Fibroblast of lung (primary cell): Measurements from ENCODE around the gene PRPF31. TPM values are rescaled to one million over a fixed set of nuclear protein-coding genes. Genes with fewer than 3 reads are reported as not detected.

ENCODE experiments used
- DNase-seq, 2 donors: peaks; one replicate each; pipeline versions ENCODE4 v3.0.0 to v3.0.0-alpha.2; 2010; ENCODE audit warnings: low read depth in 2 of 2
- H2AFZ ChIP-seq: 2 replicates; pipeline ENCODE4 v1.5.1; 2012; ENCODE audit warnings: low read length, control low read depth, inconsistent platforms
- H3K27ac ChIP-seq: 2 replicates; pipeline ENCODE4 v1.5.1; 2011; ENCODE audit warnings: low read length, control low read depth; ENCODE audit not compliant: insufficient read depth
- H3K27me3 ChIP-seq: 2 replicates; pipeline ENCODE4 v1.5.1; 2011; ENCODE audit warnings: mild to moderate bottlenecking, low read length; ENCODE audit not compliant: control insufficient read depth, insufficient read depth
- H3K36me3 ChIP-seq: 2 replicates; pipeline ENCODE4 v1.5.1; 2011; ENCODE audit warnings: low read length; ENCODE audit not compliant: control insufficient read depth, insufficient read depth
- H3K4me1 ChIP-seq: 2 replicates; pipeline ENCODE4 v1.5.1; 2011; ENCODE audit warnings: low read length; ENCODE audit not compliant: control insufficient read depth, insufficient read depth; ENCODE audit errors: extremely low read depth
- H3K4me2 ChIP-seq: 2 replicates; pipeline ENCODE4 v1.5.1; 2011; ENCODE audit warnings: low read length, control low read depth; ENCODE audit not compliant: insufficient read depth; ENCODE audit errors: extremely low read depth
- H3K4me3 ChIP-seq, 4 experiments: fragments of 200-600 bp in 1 of 4; sonication (generic) in 1 of 4; replicated peaks in 1 of 4; 2 replicates each; pipeline ENCODE4 v1.5.1; 2011 to 2016; ENCODE audit warnings: low read length in 4 of 4, low read depth in 3 of 4, mild to moderate bottlenecking in 3 of 4, control low read depth in 2 of 4, inconsistent platforms in 1 of 4, mixed read lengths in 1 of 4; ENCODE audit not compliant: insufficient read depth in 1 of 4; ENCODE audit errors: control extremely low read depth in 1 of 4
- H3K79me2 ChIP-seq: 2 replicates; pipeline ENCODE4 v1.5.1; 2012; ENCODE audit warnings: mild to moderate bottlenecking, low read length, inconsistent platforms; ENCODE audit not compliant: control insufficient read depth, insufficient read depth
- H3K9ac ChIP-seq: 2 replicates; pipeline ENCODE4 v1.5.1; 2011; ENCODE audit warnings: mild to moderate bottlenecking, low read length, control low read depth; ENCODE audit not compliant: insufficient read depth
- H3K9me3 ChIP-seq: 2 replicates; pipeline ENCODE4 v1.5.1; 2012; ENCODE audit warnings: low read depth, low read length; ENCODE audit not compliant: control insufficient read depth, insufficient read depth
- H4K20me1 ChIP-seq: 2 replicates; pipeline ENCODE4 v1.5.1; 2011; ENCODE audit warnings: low read length; ENCODE audit not compliant: control insufficient read depth, insufficient read depth; ENCODE audit errors: extremely low read depth
- CTCF ChIP-seq, 2 donors: IDR thresholded peaks in 1 of 2; conservative IDR thresholded peaks in 1 of 2; 1 replicate in 1 of 2; 2 replicates in 1 of 2; pipeline ENCODE4 v1.5.1; 2011 to 2012; ENCODE audit warnings: low read length in 2 of 2, control low read depth in 1 of 2, inconsistent platforms in 1 of 2, low read depth in 1 of 2, mild to moderate bottlenecking in 1 of 2
- EZH2 ChIP-seq: IDR thresholded peaks from 2 replicates; pipeline ENCODE4 v1.5.1; 2012; ENCODE audit warnings: low read length, control low read depth, mild to moderate bottlenecking; ENCODE audit errors: missing control alignments
- polyA plus RNA-seq, 2 donors: library from polyadenylated mRNA; depleted of rRNA in 1 of 2; stranded (reverse) in 1 of 2; unstranded in 1 of 2; fragments of >200 nt; gene quantifications; 2 replicates each; pipeline ENCODE4 v1.2.1, GENCODE V29; 2011 to 2012; ENCODE audit warnings: missing spikeins in 1 of 2
- total RNA-seq: library from RNA; depleted of rRNA; stranded (reverse); fragments of >200 nt; gene quantifications from 2 replicates; pipeline ENCODE4 v1.2.1, GENCODE V29; 2014

Gene PRPF31
- total and polyA plus RNA-seq, 2 donors (not counting 1 experiment from before 2014, with no cell fraction given), result 45.2 to 48.7 TPM

- Histone ChIP-seq H3K4me3 (no peak overlapping the region), H2AFZ (no peak overlapping the region), H3K9ac (no peak overlapping the region), H3K27me3 (no peaks in the 10 kb centered on the region), H3K36me3 (peaks cover 47% of the 10 kb centered on the region), H3K9me3 (no peaks in the 10 kb centered on the region), H4K20me1 (no peaks in the 10 kb centered on the region), H3K4me1 (peaks cover 22% of the 10 kb centered on the region), H3K4me2 (no peak overlapping the region), H3K27ac (peak overlapping the region; percentile 44), H3K79me2 (peaks cover 8% of the 10 kb centered on the region)
- TF ChIP-seq EZH2, result no peak
- no peak for TF ChIP-seq CTCF (conservative IDR thresholded peaks at IDR 0.05 in 1 of 2, IDR thresholded peaks at IDR 0.05 in 1 of 2; ENCODE audit: low read depth in 1 of 2, low read length in 2 of 2)
- DNase-seq, result peak in 1 of 2 donors; percentile 67
These were observed 39.2 kb downstream of the PRPF31 start for GRCh38 chr19:54154603-54155345.

GRCh38 chr19:54155694-54156093, 40.1 kb downstream of the PRPF31 start:
- peaks cover 8% of the 10 kb centered on the region for H3K79me2 ChIP-seq
- no peak overlapping the region for H3K4me3 ChIP-seq
- peaks cover 22% of the 10 kb centered on the region for H3K4me1 ChIP-seq
- H3K4me2 ChIP-seq, result no peak overlapping the region
- H3K27ac ChIP-seq, result no peak overlapping the region
- no peaks in the 10 kb centered on the region for H4K20me1 ChIP-seq
- H3K9me3 ChIP-seq, result no peaks in the 10 kb centered on the region
- DNase-seq, result no peak
- H3K27me3 ChIP-seq, result no peaks in the 10 kb centered on the region
- H2AFZ ChIP-seq, result no peak overlapping the region
- TF ChIP-seq EZH2 (no peak), CTCF (conservative IDR thresholded peaks at IDR 0.05 in 1 of 2, IDR thresholded peaks at IDR 0.05 in 1 of 2; ENCODE audit: low read depth in 1 of 2, low read length in 2 of 2) (no peak)
- H3K9ac ChIP-seq, result no peak overlapping the region
- H3K36me3 ChIP-seq, result peaks cover 43% of the 10 kb centered on the region

- no peak overlapping the region for H2AFZ ChIP-seq
- no peak overlapping the region for H3K27ac ChIP-seq
- H3K4me3 ChIP-seq, result no peak overlapping the region
- H3K9me3 ChIP-seq, result no peaks in the 10 kb centered on the region
- peaks cover 8% of the 10 kb centered on the region for H3K79me2 ChIP-seq
- no peaks in the 10 kb centered on the region for H3K27me3 ChIP-seq
- peaks cover 22% of the 10 kb centered on the region for H3K4me1 ChIP-seq
- TF ChIP-seq CTCF (conservative IDR thresholded peaks at IDR 0.05 in 1 of 2, IDR thresholded peaks at IDR 0.05 in 1 of 2; ENCODE audit: low read depth in 1 of 2, low read length in 2 of 2) (no peak), EZH2 (no peak)
- peaks cover 40% of the 10 kb centered on the region for H3K36me3 ChIP-seq
- DNase-seq, result no peak
- H4K20me1 ChIP-seq, result no peaks in the 10 kb centered on the region
- no peak overlapping the region for H3K9ac ChIP-seq
- no peak overlapping the region for H3K4me2 ChIP-seq
These were observed 40.9 kb downstream of the PRPF31 start for GRCh38 chr19:54156490-54156889.
